GM19372 (cell line): ENCODE data around the gene METTL18.

Experiments
- ATAC-seq: cut with Tn5 transposase; IDR thresholded peaks from one replicate; pipeline ENCODE4 v1.9.1; 2021; ENCODE audit warnings: mild to moderate bottlenecking, low read depth, moderate library complexity; ENCODE audit not compliant: unreplicated experiment

The METTL18 gene

GRCh38 chr1:169788402-169788801 lies 6.3 kb downstream of the METTL18 start:
- no peak for ATAC-seq

- ATAC-seq: no peak
These were observed 7.7 kb downstream of the METTL18 start for GRCh38 chr1:169786974-169787373.

GRCh38 chr1:169785267-169785666 lies 9.4 kb downstream of the METTL18 start:
- no peak for ATAC-seq

- no peak for ATAC-seq
These were observed 10.6 kb downstream of the METTL18 start for GRCh38 chr1:169784102-169784501.

- no peak for ATAC-seq
These were observed 12.1 kb downstream of the METTL18 start for GRCh38 chr1:169782596-169782995.

- ATAC-seq: no peak
These were observed 14.7 kb downstream of the METTL18 start for GRCh38 chr1:169779970-169780369.

- no peak for ATAC-seq
These were observed 15.6 kb downstream of the METTL18 start for GRCh38 chr1:169779150-169779549.

- ATAC-seq: no peak
These were observed 18.3 kb downstream of the METTL18 start for GRCh38 chr1:169776440-169776839.

- ATAC-seq: no peak
These were observed 26.5 kb downstream of the METTL18 start for GRCh38 chr1:169768161-169768560.

GRCh38 chr1:169765580-169766331 lies 29.0 kb downstream of the METTL18 start:
- no peak for ATAC-seq

GRCh38 chr1:169764919-169765318 lies 29.8 kb downstream of the METTL18 start:
- no peak for ATAC-seq

- no peak for ATAC-seq
These were observed 32.0 kb downstream of the METTL18 start for GRCh38 chr1:169762699-169763098.

GRCh38 chr1:169759038-169759437 lies 35.7 kb downstream of the METTL18 start:
- ATAC-seq: no peak

- ATAC-seq: no peak
These were observed 41.2 kb downstream of the METTL18 start for GRCh38 chr1:169753549-169753948.

GRCh38 chr1:169750041-169750440 lies 44.7 kb downstream of the METTL18 start:
- ATAC-seq: no peak

GRCh38 chr1:169746550-169746949 lies 48.2 kb downstream of the METTL18 start:
- ATAC-seq: no peak

- ATAC-seq: no peak
These were observed 49.5 kb downstream of the METTL18 start for GRCh38 chr1:169745015-169745861.
